ENCODE results near the gene ARHGAP11A.
"Not testable (repeated sequence)": the region's sequence is repeated elsewhere in the genome, so short reads cannot be mapped to it uniquely, and the experiment has no call there.

The ARHGAP11A gene

GRCh38 chr15:32615051-32615870, at the start of gene ARHGAP11A:
Gene ARHGAP11A, plus strand, starts transcription at chr15:32615504. Its CDS starts 708 bp downstream, at chr15:32616212.
- peak; percentile 80 for DNase-seq (ENCODE audit: low read depth)

- DNase-seq (ENCODE audit: low read depth), result not testable (repeated sequence)
These were observed 46.3 kb upstream of the ARHGAP11A start for GRCh38 chr15:32568988-32569387.

- not testable (repeated sequence) for DNase-seq (ENCODE audit: low read depth)
These were observed 36.8 kb upstream of the ARHGAP11A start for GRCh38 chr15:32578482-32578881.

- not testable (repeated sequence) for DNase-seq (ENCODE audit: low read depth)
These were observed 29.5 kb upstream of the ARHGAP11A start for GRCh38 chr15:32585844-32586243.

GRCh38 chr15:32593151-32593550, 22.2 kb upstream of the ARHGAP11A start, which contains the start of gene GOLGA8N:
Gene GOLGA8N, plus strand, starts transcription at chr15:32593456.
- DNase-seq (ENCODE audit: low read depth), result not testable (repeated sequence)

- not testable (repeated sequence) for DNase-seq (ENCODE audit: low read depth)
These were observed 5.8 kb upstream of the ARHGAP11A start for GRCh38 chr15:32609518-32609917.

- DNase-seq (ENCODE audit: low read depth), result not testable (repeated sequence)
These were observed 4.6 kb upstream of the ARHGAP11A start for GRCh38 chr15:32610719-32611118.

GRCh38 chr15:32614712-32615050, 623 bp upstream of the ARHGAP11A start:
- not testable (repeated sequence) for DNase-seq (ENCODE audit: low read depth)

GRCh38 chr15:32615871-32616426, 645 bp downstream of the ARHGAP11A start:
- DNase-seq (ENCODE audit: low read depth), result not testable (repeated sequence)

GRCh38 chr15:32636410-32636809, 21.1 kb downstream of the ARHGAP11A start:
- no peak for DNase-seq (ENCODE audit: low read depth)

GRCh38 chr15:32636908-32637567, 21.7 kb downstream of the ARHGAP11A start:
- no peak for DNase-seq (ENCODE audit: low read depth)

- no peak for DNase-seq (ENCODE audit: low read depth)
These were observed 22.4 kb downstream of the ARHGAP11A start for GRCh38 chr15:32637704-32638103.

GRCh38 chr15:32641517-32642059, 26.3 kb downstream of the ARHGAP11A start, which contains the start of gene SCG5:
Gene SCG5, plus strand, starts transcription at chr15:32641710. Its CDS starts 1,883 bp downstream, at chr15:32643593.
- DNase-seq (ENCODE audit: low read depth), result no peak

GRCh38 chr15:32642667-32643435, 27.5 kb downstream of the ARHGAP11A start:
- DNase-seq (ENCODE audit: low read depth), result no peak

- no peak for DNase-seq (ENCODE audit: low read depth)
These were observed 28.7 kb downstream of the ARHGAP11A start for GRCh38 chr15:32643907-32644445.

GRCh38 chr15:32646291-32646690, 31.0 kb downstream of the ARHGAP11A start:
- DNase-seq (ENCODE audit: low read depth), result no peak

GRCh38 chr15:32649342-32649741, 34.0 kb downstream of the ARHGAP11A start:
- DNase-seq (ENCODE audit: low read depth), result no peak

GRCh38 chr15:32651229-32651837, 36.0 kb downstream of the ARHGAP11A start:
- DNase-seq (ENCODE audit: low read depth), result no peak

GRCh38 chr15:32652178-32652577, 36.9 kb downstream of the ARHGAP11A start:
- no peak for DNase-seq (ENCODE audit: low read depth)

GRCh38 chr15:32656091-32656490, 40.8 kb downstream of the ARHGAP11A start:
- DNase-seq (ENCODE audit: low read depth), result no peak

GRCh38 chr15:32656496-32656895, 41.2 kb downstream of the ARHGAP11A start:
- DNase-seq (ENCODE audit: low read depth), result no peak

All from activated T-cell treated with anti-CD3 and anti-CD28 coated beads for 48 hours (primary cell).